Measurements from ENCODE around the gene GFM2.

GFM2 gene

DNA sequence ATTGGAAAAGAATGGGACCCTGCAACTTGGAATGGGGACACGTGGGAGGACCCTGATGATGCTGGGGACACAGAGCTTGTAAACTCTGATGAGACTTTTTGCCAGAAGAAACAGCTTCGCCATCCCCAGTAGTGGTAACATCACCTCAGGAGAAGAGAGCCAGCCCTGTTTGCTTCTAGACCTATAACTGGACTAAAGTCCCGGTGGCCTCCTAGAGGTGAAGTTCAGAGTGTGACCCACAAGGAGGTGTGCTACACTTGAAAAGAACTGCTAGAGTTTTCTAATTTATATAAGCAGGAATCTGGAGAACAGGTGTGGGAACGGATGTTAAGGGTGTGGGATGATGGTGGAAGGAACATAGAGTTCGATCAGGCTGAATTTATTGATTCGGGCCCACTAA lies 19.9 kb upstream of the GFM2 start:
- no peak for DNase-seq (ENCODE audit: low read depth)
- TF ChIP-seq, protein P1, sequence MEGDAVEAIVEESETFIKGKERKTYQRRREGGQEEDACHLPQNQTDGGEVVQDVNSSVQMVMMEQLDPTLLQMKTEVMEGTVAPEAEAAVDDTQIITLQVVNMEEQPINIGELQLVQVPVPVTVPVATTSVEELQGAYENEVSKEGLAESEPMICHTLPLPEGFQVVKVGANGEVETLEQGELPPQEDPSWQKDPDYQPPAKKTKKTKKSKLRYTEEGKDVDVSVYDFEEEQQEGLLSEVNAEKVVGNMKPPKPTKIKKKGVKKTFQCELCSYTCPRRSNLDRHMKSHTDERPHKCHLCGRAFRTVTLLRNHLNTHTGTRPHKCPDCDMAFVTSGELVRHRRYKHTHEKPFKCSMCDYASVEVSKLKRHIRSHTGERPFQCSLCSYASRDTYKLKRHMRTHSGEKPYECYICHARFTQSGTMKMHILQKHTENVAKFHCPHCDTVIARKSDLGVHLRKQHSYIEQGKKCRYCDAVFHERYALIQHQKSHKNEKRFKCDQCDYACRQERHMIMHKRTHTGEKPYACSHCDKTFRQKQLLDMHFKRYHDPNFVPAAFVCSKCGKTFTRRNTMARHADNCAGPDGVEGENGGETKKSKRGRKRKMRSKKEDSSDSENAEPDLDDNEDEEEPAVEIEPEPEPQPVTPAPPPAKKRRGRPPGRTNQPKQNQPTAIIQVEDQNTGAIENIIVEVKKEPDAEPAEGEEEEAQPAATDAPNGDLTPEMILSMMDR (IDR thresholded peaks at IDR 0.05; ENCODE audit: insufficient read depth, low read depth, low read length, missing control alignments) = no peak
- no peak overlapping the region for H3K4me3 ChIP-seq (ENCODE audit: low read depth, low read length)

DNA sequence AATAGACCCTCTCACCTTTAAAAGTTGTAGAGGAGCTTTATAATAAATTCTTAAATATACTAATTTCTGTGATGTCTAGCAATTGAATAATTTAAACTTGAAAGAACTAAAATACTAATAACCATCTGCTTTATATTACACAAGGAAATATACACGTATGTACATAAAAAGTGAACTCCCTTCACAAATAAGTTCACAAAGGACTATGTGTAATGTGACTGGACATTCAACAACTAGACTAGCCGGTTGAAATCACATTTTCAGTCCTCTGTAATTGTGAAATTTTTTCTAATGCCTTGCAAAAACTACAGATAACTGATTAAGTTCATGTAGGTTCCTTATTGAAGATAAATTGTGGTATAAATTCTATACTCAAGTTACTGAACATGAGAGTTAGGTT lies 11.7 kb upstream of the GFM2 start:
- no peak overlapping the region for H3K4me3 ChIP-seq (ENCODE audit: low read depth, low read length)
- DNase-seq (ENCODE audit: low read depth) = no peak
- TF ChIP-seq, protein P1 (IDR thresholded peaks at IDR 0.05; ENCODE audit: insufficient read depth, low read depth, low read length, missing control alignments) = no peak

DNA sequence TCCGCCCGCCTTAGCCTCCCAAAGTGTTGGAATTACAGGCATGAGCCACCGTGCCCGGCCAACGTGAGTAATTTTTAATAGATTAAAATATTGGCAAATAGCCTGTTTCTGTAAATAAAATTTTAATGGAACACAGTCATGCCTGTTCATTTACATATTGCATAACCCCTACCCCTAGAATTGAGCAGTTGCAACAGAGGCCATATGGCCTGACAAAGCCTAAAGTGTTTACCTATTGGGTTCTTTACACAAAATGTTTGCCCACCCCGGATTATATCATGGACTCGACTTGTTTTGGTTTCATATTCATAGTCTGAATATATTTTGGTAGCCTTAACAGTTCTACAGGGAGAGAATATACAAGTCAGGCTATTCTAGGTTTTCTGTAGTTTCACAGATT lies 5.4 kb upstream of the GFM2 start:
- no peak overlapping the region for H3K4me3 ChIP-seq (ENCODE audit: low read depth, low read length)
- TF ChIP-seq, protein P1 (IDR thresholded peaks at IDR 0.05; ENCODE audit: insufficient read depth, low read depth, low read length, missing control alignments) = no peak
- no peak for DNase-seq (ENCODE audit: low read depth)

DNA sequence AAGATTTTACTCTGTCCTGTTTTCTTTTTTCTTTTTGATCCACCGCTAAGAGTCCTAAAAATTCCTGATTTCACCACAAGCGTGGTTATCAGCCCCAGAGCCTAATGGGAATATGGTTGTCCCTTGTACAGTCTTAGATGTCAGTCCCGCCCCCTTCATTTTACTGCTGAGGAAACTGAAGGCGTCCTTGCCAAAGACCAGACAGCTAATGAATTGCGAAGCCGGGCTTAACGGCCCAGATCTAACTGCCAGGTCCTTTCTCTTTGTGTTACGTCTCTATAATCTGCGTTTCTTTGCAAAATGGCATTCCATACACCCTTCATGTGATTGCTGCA lies 629 bp upstream of the GFM2 start:
- TF ChIP-seq, protein P1 (IDR thresholded peaks at IDR 0.05; ENCODE audit: insufficient read depth, low read depth, low read length, missing control alignments) = no peak
- peak; percentile 39 for DNase-seq (ENCODE audit: low read depth)
- peak overlapping the region; percentile 94 for H3K4me3 ChIP-seq (ENCODE audit: low read depth, low read length)

DNA sequence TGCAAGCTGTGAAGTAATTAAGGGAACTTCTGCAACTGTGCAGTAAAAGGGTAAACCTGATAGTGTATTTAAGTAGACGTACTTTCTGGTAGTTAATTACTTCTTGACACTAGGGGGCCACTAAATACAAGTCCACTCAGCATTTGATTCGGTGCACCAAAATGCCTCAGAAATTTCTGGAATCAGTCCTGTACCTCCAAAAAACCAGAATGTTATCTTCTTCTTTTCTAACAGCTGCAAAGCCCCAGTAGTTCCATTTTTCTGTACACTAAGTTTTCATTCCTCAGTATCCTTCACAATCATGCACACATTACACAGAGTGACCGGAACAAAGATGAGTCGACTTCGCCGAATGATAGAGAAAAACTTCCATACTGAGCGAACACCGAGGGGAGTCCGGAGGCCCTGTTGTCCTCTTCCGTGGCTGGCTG lies 484 bp downstream of the GFM2 start:
- no peak for DNase-seq (ENCODE audit: low read depth)
- peak overlapping the region; percentile 94 for H3K4me3 ChIP-seq (ENCODE audit: low read depth, low read length)
- TF ChIP-seq, protein P1 (IDR thresholded peaks at IDR 0.05; ENCODE audit: insufficient read depth, low read depth, low read length, missing control alignments) = no peak

DNA sequence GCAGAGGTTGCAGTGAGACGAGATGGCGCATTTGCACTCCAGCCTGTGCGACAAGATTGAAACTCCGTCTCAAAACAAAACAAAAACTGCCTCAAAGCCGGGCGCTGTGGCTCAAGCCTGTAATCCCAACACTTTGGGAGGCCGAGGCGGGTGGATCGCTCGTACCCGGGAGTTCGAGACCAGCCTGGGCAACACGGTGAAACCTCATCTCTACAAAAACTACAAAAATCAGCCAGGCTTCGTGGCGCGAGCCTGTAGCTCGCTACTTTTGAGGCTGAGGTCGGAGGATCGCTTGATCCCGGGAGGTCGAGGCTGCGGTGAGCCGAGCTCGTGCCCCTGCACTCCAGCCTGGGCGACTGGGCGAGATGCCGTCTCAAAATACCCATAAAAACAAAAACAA lies 988 bp downstream of the GFM2 start:
- H3K4me3 ChIP-seq (ENCODE audit: low read depth, low read length) = peak overlapping the region; percentile 94
- DNase-seq (ENCODE audit: low read depth) = no peak
- TF ChIP-seq, protein P1 (IDR thresholded peaks at IDR 0.05; ENCODE audit: insufficient read depth, low read depth, low read length, missing control alignments) = no peak

DNA sequence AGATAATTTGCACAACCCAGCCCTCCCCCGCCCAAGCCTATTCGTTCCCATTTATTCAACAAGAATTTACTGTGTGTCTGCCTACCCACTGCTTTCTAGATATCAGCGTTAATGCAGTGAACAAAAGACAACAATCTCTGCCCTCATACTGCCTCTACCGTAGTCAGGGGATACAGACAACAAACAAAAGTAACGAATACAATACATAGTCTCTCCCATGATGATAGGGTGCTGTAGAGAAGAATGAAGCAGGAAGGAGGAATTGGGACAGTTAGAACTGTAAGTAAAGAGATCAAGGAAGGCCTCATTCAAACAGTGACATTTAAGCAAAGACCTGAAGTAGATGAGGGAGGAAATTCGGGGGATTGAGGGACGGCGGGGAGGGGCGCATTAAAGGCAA lies 1.7 kb downstream of the GFM2 start:
- TF ChIP-seq, protein P1 (IDR thresholded peaks at IDR 0.05; ENCODE audit: insufficient read depth, low read depth, low read length, missing control alignments) = no peak
- DNase-seq (ENCODE audit: low read depth) = no peak
- H3K4me3 ChIP-seq (ENCODE audit: low read depth, low read length) = no peak overlapping the region
